HepG2 (cell line): ENCODE results near the gene TREX2. TPM values are rescaled to one million over a fixed set of nuclear protein-coding genes. Genes with fewer than 3 reads are reported as not detected.

Source experiments
- ATAC-seq: fragments of 200-7000 bp; cut with Tn5 transposase; 3 replicates; pipeline ENCODE4 v1.9.1; 2020; ENCODE audit warnings: mild to moderate bottlenecking, moderate library complexity
- BruUV-seq: library from RNA; stranded (reverse); fragments of 400-500 nt; replicated peaks from 2 replicates; lab custom pipeline; 2021; lab: Mats Ljungman, UMichigan
- CTCF ChIA-PET: fragments of 300-600 bp; formaldehyde crosslinking; extraction: SDS; loops from one replicate; lab custom pipeline; 2021; ENCODE audit warnings: low total read pairs, inconsistent platforms, low intra/inter-chr PET ratio; lab: Yijun Ruan, JAX
- POLR2A ChIA-PET: fragments of 350-600 bp; sonication (Branson Sonifier 250); formaldehyde crosslinking; loops from one replicate; lab custom pipeline; 2020; ENCODE audit warnings: antibody characterized with exemption, inconsistent platforms; lab: Yijun Ruan, JAX
- DNase-seq: peaks from one replicate; pipeline ENCODE4 v3.0.0-alpha.2; 2015; ENCODE audit warnings: low spot score
- FAIRE-seq: peaks from 3 replicates; lab custom pipeline; 2011; peaks lifted over from hg19 to GRCh38; lab: Jason Lieb, UNC
- H2AFZ ChIP-seq: one replicate; pipeline ENCODE4 v1.6.1; 2011; ENCODE audit warnings: low read length, inconsistent platforms
- H3K27ac ChIP-seq: fragments of 300-600 bp; 3 replicates; pipeline ENCODE4 v1.8.0; 2011; ENCODE audit warnings: mixed run types, mild to moderate bottlenecking, mixed read lengths, low read length, inconsistent platforms; ENCODE audit not compliant: insufficient read depth; ENCODE audit errors: extremely low read length
- H3K27me3 ChIP-seq, 2 experiments: fragments of 200-600 bp in 1 of 2; 2 replicates in 1 of 2; 3 replicates in 1 of 2; pipeline versions ENCODE4 v1.6.0 to v1.8.0; 2011; ENCODE audit warnings: low read length in 2 of 2, mild to moderate bottlenecking in 2 of 2, moderate library complexity in 2 of 2, inconsistent platforms in 1 of 2; ENCODE audit not compliant: insufficient read depth in 2 of 2, control insufficient read depth in 1 of 2
- H3K36me3 ChIP-seq, 2 experiments: fragments of 200-600 bp in 1 of 2; replicated peaks in 1 of 2; 2 replicates in 1 of 2; 3 replicates in 1 of 2; pipeline versions ENCODE4 v1.5.1 to v1.8.0; 2011; ENCODE audit warnings: low read length in 2 of 2, inconsistent platforms in 1 of 2; ENCODE audit not compliant: insufficient read depth in 2 of 2, control insufficient read depth in 1 of 2
- H3K4me1 ChIP-seq: 2 replicates; pipeline ENCODE4 v1.5.1; 2012; ENCODE audit warnings: low read length, inconsistent platforms; ENCODE audit not compliant: insufficient read depth
- H3K4me2 ChIP-seq: 2 replicates; pipeline ENCODE4 v1.6.0; 2011; ENCODE audit warnings: low read depth, low read length, inconsistent platforms
- H3K4me3 ChIP-seq, 3 experiments: fragments of 200-600 bp in 1 of 3; sonication (generic), shearing (Covaris generic) in 1 of 3; replicated peaks in 1 of 3; 2 replicates each; pipeline ENCODE4 v1.5.1; 2011 to 2016; ENCODE audit warnings: low read length in 3 of 3, inconsistent platforms in 2 of 3, low read depth in 2 of 3, mild to moderate bottlenecking in 2 of 3, control low read depth in 1 of 3, mixed read lengths in 1 of 3; ENCODE audit not compliant: insufficient read depth in 1 of 3
- H3K79me2 ChIP-seq: one replicate; pipeline ENCODE4 v1.6.1; 2011; ENCODE audit warnings: low read length, inconsistent platforms; ENCODE audit not compliant: insufficient read depth
- H3K9ac ChIP-seq: 2 replicates; pipeline ENCODE4 v1.6.0; 2011; ENCODE audit warnings: mild to moderate bottlenecking, low read depth, low read length, inconsistent platforms; ENCODE audit not compliant: insufficient read depth
- H3K9me3 ChIP-seq: 2 replicates; pipeline ENCODE4 v1.5.1; 2012; ENCODE audit warnings: mild to moderate bottlenecking, low read length
- H4K20me1 ChIP-seq: 2 replicates; pipeline ENCODE4 v1.6.0; 2011; ENCODE audit warnings: inconsistent platforms, mild to moderate bottlenecking, low read length, moderate library complexity; ENCODE audit not compliant: insufficient read depth
- GMEB2 ChIP-seq: IDR thresholded peaks from 2 replicates; pipeline ENCODE4 v1.6.1; 2016; ENCODE audit warnings: missing biosample characterization, missing genetic modification reagents, low read depth
- ZNF280B ChIP-seq: sonication (generic); formaldehyde crosslinking; IDR thresholded peaks from 2 replicates; pipeline ENCODE4 v1.5.0; 2020; ENCODE audit warnings: missing genetic modification reagents, mild to moderate bottlenecking, borderline replicate concordance
- ZNF777 ChIP-seq: sonication (generic); formaldehyde crosslinking; IDR thresholded peaks from 2 replicates; pipeline ENCODE4 v1.4.0; 2020; ENCODE audit warnings: missing genetic modification reagents
- WGBS: methylation state at CpG from one replicate; pipeline ENCODE4 v1.1.6; 2017; ENCODE audit warnings: low lambda C conversion rate; 5-methylcytosine and 5-hydroxymethylcytosine counted together
- in situ Hi-C: cut with HindIII; loops from 2 replicates; pipeline ENCODE4 v1.10.0; 2017; ENCODE audit warnings: low pct_unique_long_range_greater_than_20kb; ENCODE audit not compliant: extremely low pct_ligation_motif_present
- intact Hi-C: fragments of 100-400 bp; cut with micrococcal nuclease; formaldehyde crosslinking; loops from one replicate; pipeline ENCODE4 v1.10.0; 2022; ENCODE audit not compliant: unreplicated experiment
- polyA plus RNA-seq, 8 experiments: library from polyadenylated mRNA; depleted of rRNA in 3 of 8; stranded (reverse) in 7 of 8; unstranded in 1 of 8; fragments of >200 nt; fragmentation: Illumina TruSeq in 4 of 8; extraction: Trizol in 4 of 8; gene quantifications; 2 replicates each; pipeline versions ENCODE4 v1.2.1 to v1.2.3, GENCODE V29; 2011 to 2016; ENCODE audit warnings: low read depth in 4 of 8, missing spikeins in 1 of 8, mixed read lengths in 1 of 8; ENCODE audit not compliant: insufficient read depth in 1 of 8
- total RNA-seq, 5 experiments: library from RNA; depleted of rRNA; stranded (reverse); fragments of >200 nt; fragmentation: Illumina TruSeq; extraction: Trizol; gene quantifications; 2 replicates each; pipeline ENCODE4 v1.2.3, GENCODE V29; 2016; ENCODE audit warnings: low read depth in 1 of 5
- TF ChIP-seq, protein P1 (sequence below): sonication (generic); formaldehyde crosslinking; IDR thresholded peaks from 2 replicates; pipeline ENCODE4 v1.5.1; 2020; ENCODE audit warnings: missing genetic modification reagents, mild to moderate bottlenecking, borderline replicate concordance

TREX2 gene
- total and polyA plus RNA-seq, 2 of the 13 experiments (the other 11 are each of a cell fraction or from before 2014, with no cell fraction given), result 0.13 to 0.18 TPM

- Histone ChIP-seq H3K4me2 (no peak overlapping the region), H3K27ac (no peak overlapping the region), H3K36me3 (peaks cover 0 to 3% of the 10 kb centered on the region in 2 experiments; a peak in 3 of 5 replicates), H3K9ac (no peak overlapping the region), H3K4me3 (no peak overlapping the region), H4K20me1 (no peaks in the 10 kb centered on the region), H3K9me3 (no peaks in the 10 kb centered on the region), H3K4me1 (no peaks in the 10 kb centered on the region), H3K27me3 (no peaks in the 10 kb centered on the region), H2AFZ (no peak overlapping the region), H3K79me2 (no peaks in the 10 kb centered on the region)
- DNase-seq, result no peak
- intact Hi-C loops, result no loop called here
- ChIA-PET CTCF (no interaction called here), POLR2A (no interaction called here)
- BruUV-seq, result no TSS peak
- TF ChIP-seq ZNF280B (CRISPR knock-in tag) (no peak), GMEB2 (CRISPR knock-in tag) (no peak), ZNF777 (CRISPR knock-in tag) (no peak)
- TF ChIP-seq, protein P1, sequence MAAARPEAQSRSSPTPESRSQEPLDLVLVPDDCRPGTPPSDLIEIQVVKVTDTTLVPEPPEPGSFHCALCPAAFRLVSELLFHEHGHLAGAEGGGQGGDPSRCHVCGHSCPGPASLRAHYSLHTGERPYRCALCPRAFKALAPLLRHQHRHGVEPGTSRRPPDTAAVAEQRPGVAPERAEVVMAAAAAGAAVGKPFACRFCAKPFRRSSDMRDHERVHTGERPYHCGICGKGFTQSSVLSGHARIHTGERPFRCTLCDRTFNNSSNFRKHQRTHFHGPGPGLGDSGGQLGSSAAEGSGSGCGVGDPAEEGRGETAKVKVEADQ (CRISPR knock-in tag), result no peak
- no peak for ATAC-seq
- no peak for FAIRE-seq
- in situ Hi-C loops, result no loop called here
- WGBS, result 100% methylated on average over 2 of the region's 6 CpGs
Observed at GRCh38 chrX:153463031-153463430, 17.2 kb upstream of the TREX2 start.
